HG02610 (cell line): ENCODE measurements around the gene MDGA2.

Experiments
- ATAC-seq: cut with Tn5 transposase; IDR thresholded peaks from one replicate; pipeline ENCODE4 v1.9.1; 2021; ENCODE audit warnings: mild to moderate bottlenecking, moderate library complexity; ENCODE audit not compliant: unreplicated experiment

The MDGA2 gene

DNA sequence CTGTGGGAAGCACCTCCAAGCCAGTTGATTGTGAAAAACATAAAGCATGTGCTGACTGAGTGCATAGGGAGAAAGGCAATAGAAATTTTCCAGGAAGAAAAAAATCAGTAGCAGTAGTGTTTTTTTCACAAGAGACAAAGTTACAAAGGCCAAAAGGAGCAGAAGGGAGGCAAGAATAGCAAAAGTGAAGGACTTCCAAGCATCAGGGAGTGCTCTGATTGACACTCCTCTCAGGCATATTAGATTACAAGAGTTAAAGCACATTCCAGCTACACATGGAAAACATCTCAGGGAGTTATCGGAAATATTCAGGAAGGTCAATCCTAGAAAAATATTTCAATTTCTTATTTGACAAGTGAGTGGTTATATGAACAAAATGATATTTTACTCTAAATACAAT lies 508.0 kb downstream of the MDGA2 start:
- ATAC-seq: no peak

DNA sequence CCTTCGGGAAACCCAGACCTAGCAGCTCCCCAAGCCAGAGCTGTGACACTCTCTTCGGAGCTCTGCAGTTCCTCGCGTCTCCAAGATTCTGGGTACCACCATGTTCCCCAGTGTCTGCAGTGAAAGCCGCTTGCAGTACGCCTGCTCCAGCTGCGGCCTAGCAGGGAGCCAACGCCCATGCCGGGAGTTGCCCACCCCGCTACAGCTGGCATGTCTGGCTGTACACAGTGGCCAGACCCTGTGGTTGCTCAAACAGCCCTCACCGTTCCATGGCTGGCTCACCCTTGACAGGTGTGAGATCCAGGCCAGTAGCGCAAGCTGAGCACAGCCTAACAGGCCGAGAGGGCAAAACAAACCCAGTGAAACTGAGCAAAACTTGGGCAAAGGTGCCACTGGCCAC lies 520.0 kb downstream of the MDGA2 start:
- no peak for ATAC-seq

DNA sequence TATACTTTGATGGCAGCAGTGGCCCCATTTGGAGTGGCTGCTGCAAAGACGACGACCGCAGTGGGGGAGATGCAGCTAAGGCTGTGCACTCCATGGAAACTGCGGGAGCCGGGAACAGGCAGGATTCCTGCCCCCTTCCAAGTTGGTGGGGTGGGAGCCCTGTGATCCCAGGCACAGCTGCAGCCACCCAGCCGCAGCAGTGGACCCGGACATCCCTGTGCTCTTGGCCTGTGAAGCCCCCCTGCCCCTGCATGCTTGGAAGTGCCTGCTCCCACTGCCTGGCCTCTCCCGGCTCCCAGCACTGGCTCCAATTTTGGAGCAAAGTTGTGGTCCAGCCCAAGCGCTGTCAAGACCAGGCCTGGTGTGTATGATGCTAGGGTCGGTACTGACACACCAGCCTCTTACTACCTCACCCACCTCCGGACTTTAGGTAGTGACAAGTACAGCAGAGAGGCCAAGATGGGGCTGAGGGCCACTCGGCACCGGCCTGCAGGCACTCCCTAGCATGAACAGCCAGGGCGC lies 521.1 kb downstream of the MDGA2 start:
- ATAC-seq: no peak

DNA sequence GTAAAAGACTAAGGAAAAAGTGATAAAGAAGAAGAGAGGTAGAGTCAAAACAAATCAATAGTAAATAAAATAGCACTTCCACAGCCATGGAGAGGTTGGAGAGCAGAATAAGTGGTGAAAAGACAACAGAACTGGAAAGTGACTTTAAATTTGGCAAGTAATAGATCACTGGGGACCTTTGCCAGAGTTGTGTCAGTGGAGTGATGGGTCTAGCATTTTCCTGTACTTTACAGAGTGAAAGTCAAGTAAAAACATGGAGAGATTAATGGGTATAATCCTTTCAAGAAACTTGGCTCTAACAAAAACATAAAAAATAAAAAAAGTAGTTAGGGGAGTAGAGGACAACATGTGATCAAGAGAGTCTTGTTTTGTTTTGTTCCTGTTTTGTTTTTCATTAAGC lies 521.7 kb downstream of the MDGA2 start:
- no peak for ATAC-seq

DNA sequence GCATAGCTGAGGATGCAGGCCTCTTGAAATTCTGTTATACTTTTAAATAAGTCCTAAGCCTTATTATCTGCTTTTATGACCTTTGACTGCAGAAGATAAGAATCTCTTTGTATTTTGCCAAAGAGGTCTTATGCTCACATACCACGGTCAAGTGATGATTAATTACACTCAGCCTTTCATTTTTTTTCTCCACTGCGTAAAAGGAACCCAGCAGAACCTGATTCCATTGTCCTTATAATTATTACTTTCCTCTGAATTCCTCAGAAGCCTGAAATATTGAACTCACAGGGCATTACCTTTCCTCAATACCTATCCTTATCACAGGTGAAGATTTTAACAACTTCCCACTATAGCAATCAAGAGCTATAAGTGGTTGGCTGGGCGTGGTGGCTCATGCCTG lies 525.1 kb downstream of the MDGA2 start:
- ATAC-seq: no peak

DNA sequence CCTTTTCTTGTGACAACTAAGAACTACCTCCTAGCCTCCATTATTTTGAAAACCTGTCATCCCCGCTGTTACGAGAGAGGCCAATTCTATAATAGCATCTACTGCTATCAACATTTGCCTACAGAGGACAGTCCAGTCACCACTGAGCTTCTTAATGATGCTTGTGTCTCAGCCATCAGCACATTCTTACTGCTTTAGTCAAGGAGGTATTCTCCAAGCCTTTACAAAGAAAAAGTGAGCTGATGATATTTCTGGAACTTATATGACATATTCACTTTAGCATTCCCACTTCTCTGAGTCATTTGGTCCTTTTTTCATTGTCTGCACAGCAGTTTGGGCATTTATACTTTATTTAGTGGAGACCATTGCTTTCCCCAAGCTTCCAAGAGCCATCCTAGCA lies 526.1 kb downstream of the MDGA2 start:
- ATAC-seq: no peak

DNA sequence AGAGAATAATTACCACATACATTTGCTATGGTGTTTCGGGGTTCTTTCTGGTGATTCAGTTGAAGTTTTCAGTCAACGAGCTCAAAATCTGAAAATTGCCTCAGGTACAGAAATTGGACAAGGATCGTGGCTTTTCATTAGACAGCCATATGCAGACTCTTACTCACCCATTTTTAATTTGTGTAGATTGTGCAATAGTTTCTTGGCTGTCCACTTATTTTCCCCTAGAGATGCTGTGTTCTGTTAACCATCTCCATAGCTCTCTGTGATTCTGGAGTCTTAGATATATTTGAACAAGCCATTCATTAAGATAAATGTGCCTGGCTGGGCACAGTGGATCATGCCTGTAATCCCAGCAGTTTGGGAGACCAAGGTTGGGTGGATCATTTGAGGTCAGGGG lies 526.7 kb downstream of the MDGA2 start:
- ATAC-seq: no peak

DNA sequence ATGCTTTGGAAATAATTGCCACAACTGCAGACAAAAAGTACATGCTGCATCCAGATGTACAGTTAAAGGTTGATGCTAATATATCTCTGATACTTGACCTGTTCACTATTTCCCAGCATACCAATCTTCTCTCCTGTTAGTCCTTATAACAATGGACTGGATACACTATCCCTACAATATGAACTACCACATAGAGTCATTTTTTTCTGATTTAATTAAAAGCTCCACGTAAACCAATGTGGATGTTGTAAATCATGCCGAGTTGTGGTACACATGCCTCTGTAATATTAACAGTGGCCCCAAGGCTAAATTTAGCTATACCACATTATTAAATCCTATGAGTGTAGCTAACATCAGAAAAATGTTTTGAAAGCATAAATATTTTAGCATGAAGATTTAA lies 554.8 kb downstream of the MDGA2 start:
- ATAC-seq: no peak

DNA sequence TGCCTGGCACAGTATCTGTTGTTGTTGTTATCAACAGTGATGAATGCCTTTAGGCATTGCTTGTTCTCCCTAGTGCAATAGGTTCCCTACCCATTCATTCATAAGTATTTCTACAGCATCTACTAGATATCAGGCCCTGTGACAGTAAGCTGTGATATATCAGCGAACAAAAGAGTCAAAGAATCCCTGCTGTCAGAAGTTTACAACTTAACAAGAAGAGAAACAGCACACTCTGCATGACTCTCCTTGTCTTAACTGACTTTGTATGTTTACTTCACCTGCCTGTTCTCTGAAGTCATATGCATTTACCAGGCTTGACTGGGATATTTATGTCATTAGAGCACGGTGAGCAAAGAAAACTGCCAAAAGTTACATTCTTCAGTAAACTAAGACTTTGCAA lies 571.6 kb downstream of the MDGA2 start:
- ATAC-seq: no peak

DNA sequence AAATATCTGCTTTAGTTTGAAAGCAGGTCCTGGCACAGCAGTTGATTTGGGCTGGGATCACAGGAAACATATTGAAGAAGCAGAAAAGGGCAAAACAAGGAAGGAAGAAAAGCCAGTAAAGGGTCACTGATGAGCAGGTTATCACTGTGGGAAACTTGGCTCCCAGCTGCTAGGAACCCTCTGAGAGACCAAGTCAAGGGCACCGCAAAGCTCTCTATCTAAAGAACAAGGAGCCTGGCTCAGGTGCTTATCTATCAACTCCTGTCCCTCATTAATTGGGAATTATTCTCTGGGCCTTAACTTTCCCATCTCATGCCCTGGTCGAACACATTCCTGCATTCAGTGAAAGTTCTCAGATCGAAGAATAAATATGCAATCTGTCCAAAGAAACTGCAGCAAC lies 572.9 kb downstream of the MDGA2 start:
- no peak for ATAC-seq

DNA sequence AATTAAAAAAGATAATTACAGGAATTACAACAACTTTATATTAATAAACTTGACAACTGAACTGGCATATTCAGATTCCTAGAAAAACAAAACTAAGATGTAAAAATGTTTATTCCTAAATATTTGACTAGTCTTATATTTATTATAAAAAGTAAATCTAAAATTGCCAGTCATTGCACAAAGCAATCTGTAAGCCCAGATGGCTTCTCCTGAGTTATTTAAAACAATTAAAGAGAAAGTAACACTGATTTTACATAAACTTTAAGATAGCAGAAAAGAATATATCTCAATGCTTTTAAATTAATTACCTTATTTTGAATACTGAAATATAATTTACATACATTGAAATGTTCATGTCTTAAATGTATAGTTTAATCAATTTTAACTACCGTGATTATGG lies 589.7 kb downstream of the MDGA2 start:
- no peak for ATAC-seq

DNA sequence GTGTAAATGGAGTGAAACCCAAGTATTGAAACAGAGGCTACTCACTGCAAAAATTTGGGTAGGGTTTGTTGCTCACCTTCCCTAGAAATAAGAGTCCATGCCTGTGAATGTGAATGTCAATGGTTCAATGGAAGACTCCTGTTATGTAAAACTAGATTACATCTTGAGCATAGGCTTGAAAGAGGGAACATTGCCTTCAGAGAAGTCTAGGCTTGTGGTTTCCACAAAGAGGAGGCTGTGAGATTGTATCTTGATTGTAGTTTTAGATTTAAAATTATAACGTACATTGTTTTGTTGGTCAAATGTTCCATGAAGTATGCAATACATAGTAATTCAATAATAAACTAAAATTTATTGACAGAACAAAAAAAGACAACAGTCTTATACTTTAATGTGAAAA lies 610.1 kb downstream of the MDGA2 start:
- no peak for ATAC-seq

DNA sequence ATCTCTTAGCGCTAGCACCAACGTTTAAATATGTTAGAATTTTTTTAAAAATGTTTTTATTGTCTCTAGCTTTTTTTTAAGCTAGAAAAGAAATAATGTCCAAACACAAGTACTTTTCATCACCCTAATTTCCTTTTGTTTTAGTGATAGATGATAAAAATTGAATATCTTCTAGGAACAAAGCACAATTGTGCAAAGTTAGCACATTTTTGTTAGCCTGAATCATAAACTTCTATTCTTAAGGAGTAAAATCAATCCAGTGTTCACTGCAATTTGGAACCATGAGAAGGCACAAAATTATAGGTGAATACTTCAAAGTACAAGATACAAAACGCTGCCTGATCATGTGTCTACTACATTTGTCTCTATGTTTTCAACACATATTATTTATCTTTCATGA lies 615.4 kb downstream of the MDGA2 start:
- ATAC-seq: no peak

DNA sequence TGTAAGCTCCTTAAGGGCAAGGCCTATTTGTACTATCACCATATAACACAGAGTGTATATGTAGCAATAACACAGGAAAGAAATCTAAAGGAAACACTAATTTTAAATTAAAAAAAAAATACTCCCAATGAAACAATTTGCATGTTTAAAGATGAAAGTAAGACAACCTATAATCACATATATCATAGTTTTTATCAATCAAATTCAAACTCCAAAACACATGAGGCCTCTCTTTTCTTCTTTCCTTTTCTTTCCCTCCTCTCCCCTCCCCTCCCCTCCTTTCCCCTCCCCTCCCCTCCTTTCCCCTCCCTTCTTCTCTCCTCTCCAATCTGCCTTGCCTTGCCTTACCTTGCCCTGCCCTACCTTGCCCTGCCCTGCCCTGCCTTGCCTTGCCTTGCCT lies 618.0 kb downstream of the MDGA2 start:
- ATAC-seq: no peak

DNA sequence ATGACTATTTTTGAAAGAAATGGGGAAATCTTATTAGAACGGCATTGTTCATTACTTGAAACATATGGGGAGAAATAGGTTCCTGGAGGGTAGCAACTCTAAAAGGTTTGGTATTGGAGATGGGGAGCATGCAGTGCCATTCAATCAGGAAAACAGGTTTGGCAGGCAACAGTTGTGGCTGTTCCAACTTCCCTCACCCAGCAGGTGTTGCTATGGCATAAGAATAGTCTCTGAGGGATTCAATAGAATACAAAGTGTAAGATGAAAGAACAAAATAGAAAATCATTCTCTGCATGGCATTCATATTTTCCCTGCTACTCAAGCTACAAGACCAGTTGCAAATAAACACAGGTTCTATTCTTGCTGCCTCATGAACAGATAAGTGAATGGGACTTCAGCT lies 630.6 kb downstream of the MDGA2 start:
- ATAC-seq: no peak

DNA sequence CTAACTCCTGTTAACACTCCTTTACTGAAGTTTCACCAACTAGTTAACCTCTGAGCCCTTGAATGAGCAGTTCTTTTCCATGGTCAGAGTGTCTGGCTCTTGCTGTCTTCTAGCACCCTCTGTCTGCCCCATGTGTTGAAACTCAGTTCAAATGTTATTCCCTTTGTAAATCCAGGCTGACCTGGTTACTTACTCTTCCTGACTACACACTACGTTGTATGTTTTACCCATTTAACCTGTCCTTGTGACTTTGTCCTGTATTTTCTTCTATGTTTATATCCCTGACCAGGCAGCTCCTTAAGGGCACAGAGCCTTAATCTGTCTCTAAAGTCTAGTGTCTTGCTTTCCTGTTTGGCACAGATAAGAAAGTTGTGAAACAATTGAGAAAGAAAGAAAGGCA lies 634.9 kb downstream of the MDGA2 start:
- ATAC-seq: no peak

DNA sequence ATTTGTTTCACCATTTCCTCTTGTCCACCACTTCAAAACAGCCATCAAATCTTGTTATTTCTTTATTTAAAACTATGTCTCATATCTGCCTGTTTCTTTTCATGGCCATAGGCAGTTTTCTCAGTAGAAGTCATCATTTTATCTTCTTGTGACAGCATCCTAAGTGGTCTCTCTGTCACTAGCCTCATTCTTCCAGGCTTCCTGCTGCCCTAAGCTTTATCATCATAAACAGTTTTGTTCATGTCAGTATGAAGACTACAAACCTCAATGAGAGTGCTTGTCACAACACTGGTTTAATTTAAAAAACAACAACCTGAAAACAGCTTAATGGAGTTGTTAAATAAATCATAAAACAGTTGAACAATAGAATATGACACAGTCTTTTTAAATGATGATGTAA lies 636.1 kb downstream of the MDGA2 start:
- no peak for ATAC-seq

DNA sequence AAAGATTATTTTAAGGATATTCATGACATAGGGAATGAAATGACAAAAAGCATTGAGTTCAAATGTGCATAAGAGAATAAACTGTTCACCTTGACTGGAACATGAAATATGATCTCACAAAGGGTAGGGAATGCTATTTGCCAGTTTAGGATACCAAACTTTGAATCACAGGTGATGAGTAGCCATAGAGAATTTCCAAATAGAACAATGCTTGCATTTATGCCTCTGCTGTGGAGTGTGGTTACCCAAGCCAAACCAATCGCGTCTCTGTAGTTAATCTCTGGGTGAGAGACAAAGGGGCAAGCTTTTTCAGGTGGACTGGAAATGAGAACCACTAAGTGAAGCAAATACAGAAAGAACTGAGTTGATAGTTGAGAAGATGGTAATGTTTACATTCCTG lies 652.7 kb downstream of the MDGA2 start:
- ATAC-seq: no peak

DNA sequence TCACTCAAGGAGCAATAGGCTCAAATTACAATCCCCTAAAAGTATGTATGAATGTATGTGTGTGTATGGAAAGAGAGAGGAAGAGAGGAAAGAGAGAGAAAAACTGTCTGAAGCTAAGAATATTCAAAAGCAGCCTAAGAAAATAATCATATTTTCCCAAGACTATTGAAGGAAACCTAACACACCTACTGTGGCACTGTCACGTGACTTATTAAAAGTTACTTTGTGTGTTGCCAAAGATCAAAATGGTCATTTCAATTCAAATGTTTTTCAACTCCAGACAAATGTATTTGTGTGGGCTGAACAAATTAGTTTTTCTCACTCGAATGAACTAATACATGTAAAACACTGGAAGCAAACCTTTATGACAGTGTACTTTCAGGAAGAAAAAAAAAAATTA lies 654.9 kb downstream of the MDGA2 start:
- ATAC-seq: no peak

DNA sequence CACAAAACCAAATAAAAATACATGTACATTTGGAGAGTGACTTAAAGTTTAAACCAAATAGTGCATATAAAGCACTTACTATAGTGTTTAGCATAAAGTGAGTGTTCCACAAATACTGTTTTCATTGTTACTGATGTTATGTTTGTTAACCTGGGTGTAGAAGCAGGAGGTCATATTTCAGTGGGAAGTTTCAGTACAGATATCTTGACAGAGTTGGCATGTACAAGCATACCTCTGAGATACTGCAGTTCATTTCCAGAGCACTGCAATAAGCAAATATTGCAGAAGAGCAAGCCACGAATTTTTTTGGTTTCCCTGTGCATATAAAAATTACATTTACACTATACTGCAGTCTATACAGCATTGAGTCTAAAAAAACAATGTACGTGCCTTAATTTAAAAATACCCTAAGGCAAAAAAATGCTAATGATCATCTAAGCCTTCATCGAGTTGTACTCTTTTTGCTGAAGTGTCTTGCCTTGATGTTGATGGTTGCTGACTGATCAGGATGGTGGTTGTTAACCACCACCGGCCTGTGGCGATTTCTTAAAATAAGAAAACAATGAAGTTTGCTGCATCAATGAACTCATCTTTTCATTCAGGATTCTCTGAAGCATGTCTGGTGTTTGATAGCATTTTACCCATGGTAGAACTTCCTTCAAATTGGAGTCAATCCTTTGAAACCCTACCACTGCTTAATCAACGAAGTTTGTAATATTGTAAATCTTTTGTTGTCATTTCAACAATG lies 662.7 kb downstream of the MDGA2 start:
- ATAC-seq: no peak

DNA sequence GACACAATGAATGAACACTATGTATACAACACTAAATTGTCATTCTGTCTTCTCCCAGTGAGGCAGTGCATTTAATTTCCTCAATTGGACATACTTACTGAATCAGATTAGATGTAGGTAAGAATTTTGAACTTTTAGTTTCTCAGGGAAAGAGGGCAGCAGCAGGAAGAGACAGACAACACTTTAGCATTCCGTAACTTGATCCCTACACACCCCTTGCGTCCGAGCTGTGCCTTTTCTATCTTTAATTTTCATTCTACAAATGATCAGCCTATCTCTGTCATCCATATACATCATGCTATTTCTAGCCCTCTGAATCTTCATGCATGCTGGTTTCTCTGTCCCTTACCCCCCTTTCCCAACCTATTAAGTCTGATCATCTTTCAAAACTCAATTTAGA lies 665.8 kb downstream of the MDGA2 start:
- no peak for ATAC-seq

DNA sequence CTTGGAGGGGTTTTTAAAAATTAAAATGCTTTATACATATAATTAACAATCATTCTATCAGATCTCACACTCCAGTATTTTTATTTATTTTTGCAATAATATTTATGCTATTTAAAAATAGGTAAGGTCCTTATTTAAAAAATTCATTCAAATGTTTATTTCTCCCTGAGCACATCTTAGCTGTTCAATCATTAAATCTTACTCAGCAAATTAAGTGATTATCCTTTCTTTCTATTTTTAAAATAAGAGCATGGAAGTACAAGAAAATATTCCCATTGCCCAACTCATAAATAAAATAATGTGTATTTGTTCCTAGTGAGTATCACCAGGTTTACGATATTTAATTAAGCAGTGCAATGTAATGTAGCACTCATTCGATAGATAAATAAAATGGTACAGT lies 666.7 kb downstream of the MDGA2 start:
- no peak for ATAC-seq

DNA sequence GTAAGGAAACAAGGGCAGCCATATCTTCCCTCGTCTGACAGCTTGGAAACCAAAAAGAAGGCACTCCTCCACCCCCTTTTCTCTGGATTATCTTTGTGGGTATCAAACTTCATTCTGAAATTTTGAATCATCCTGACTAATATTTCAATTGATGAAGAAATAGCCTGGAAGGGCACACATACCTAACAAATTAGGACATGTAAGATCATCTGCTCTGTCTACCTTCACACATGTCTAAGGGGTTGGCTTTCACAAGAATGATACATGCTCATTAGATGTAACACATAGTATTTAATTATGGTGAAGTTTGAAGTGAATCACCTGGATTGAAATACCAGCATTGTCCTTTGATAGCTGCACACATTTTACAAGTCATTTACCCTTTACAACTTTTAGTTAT lies 675.7 kb downstream of the MDGA2 start:
- no peak for ATAC-seq
